Naive thymus-derived CD4-positive, alpha-beta T cell (primary cell): Measurements from ENCODE around the gene PAX7. TPM values are rescaled to one million over a fixed set of nuclear protein-coding genes. Genes with fewer than 3 reads are reported as not detected.

Source experiments
- ATAC-seq: fragments of 150-1000 bp; cut with Tn5 transposase; 2 replicates; pipeline ENCODE4 v1.10.0; 2021; ENCODE audit warnings: mild to moderate bottlenecking, moderate library complexity
- CTCF ChIA-PET: fragments of 350-600 bp; sonication (Branson Sonifier 250); formaldehyde crosslinking; loops from one replicate; lab custom pipeline; 2021; ENCODE audit warnings: antibody characterized with exemption; lab: Charles Lee
- POLR2A ChIA-PET: fragments of 350-600 bp; sonication (Branson Sonifier 250); formaldehyde crosslinking; loops from one replicate; lab custom pipeline; 2021; ENCODE audit warnings: antibody characterized with exemption, inconsistent platforms; lab: Charles Lee
- DNase-seq, 9 donors: peaks; one replicate each; pipeline versions ENCODE4 v3.0.0 to v3.0.0-alpha.2; 2020 to 2022; ENCODE audit warnings: mixed read lengths in 1 of 9
- H3K27ac ChIP-seq: one replicate; pipeline ENCODE4 v1.7.0; 2013; ENCODE audit warnings: mild to moderate bottlenecking, low read depth, low read length, moderate library complexity
- H3K27me3 ChIP-seq, 2 donors: one replicate each; pipeline ENCODE4 v1.7.0; 2013; ENCODE audit warnings: low read length in 2 of 2, mild to moderate bottlenecking in 2 of 2, moderate library complexity in 2 of 2; ENCODE audit not compliant: control insufficient read depth in 2 of 2, insufficient read depth in 2 of 2
- H3K36me3 ChIP-seq, 3 experiments: 1 replicate in 2 of 3; 2 replicates in 1 of 3; pipeline ENCODE4 v1.7.0; 2013; ENCODE audit warnings: low read length in 3 of 3, mild to moderate bottlenecking in 3 of 3, moderate library complexity in 1 of 3; ENCODE audit not compliant: insufficient read depth in 3 of 3, control insufficient read depth in 2 of 3
- H3K4me1 ChIP-seq, 2 donors: one replicate each; pipeline ENCODE4 v1.7.0; 2013; ENCODE audit warnings: low read length in 2 of 2, mild to moderate bottlenecking in 2 of 2, moderate library complexity in 1 of 2; ENCODE audit not compliant: control insufficient read depth in 2 of 2, insufficient read depth in 2 of 2
- H3K4me3 ChIP-seq: 2 replicates; pipeline ENCODE4 v1.7.0; 2013; ENCODE audit warnings: mild to moderate bottlenecking, low read length
- H3K9me3 ChIP-seq, 3 experiments: 1 replicate in 2 of 3; 2 replicates in 1 of 3; pipeline ENCODE4 v1.7.0; 2013; ENCODE audit warnings: low read length in 3 of 3; ENCODE audit not compliant: control insufficient read depth in 2 of 3
- H3K27ac Mint-ChIP-seq, 9 donors: one replicate each; pipeline ENCODE4 v1.8.0; 2020 to 2022; ENCODE audit warnings: mixed read lengths in 9 of 9, mild to moderate bottlenecking in 8 of 9, moderate library complexity in 5 of 9, inconsistent platforms in 2 of 9
- H3K27me3 Mint-ChIP-seq, 5 donors: one replicate each; pipeline ENCODE4 v1.8.0; 2021 to 2022; ENCODE audit warnings: mixed read lengths in 5 of 5, mild to moderate bottlenecking in 1 of 5
- H3K36me3 Mint-ChIP-seq, 5 donors: one replicate each; pipeline ENCODE4 v1.8.0; 2020 to 2022; ENCODE audit warnings: mixed read lengths in 5 of 5, mild to moderate bottlenecking in 3 of 5, inconsistent platforms in 1 of 5
- H3K4me1 Mint-ChIP-seq, 7 donors: one replicate each; pipeline ENCODE4 v1.8.0; 2020 to 2022; ENCODE audit warnings: mixed read lengths in 7 of 7, mild to moderate bottlenecking in 3 of 7, inconsistent platforms in 1 of 7
- H3K4me3 Mint-ChIP-seq, 10 donors: one replicate each; pipeline ENCODE4 v1.8.0; 2020 to 2022; ENCODE audit warnings: mild to moderate bottlenecking in 10 of 10, mixed read lengths in 10 of 10, moderate library complexity in 6 of 10, inconsistent platforms in 2 of 10
- H3K9me3 Mint-ChIP-seq, 11 donors: one replicate each; pipeline ENCODE4 v1.8.0; 2020 to 2022; ENCODE audit warnings: mixed read lengths in 11 of 11, mild to moderate bottlenecking in 4 of 11, inconsistent platforms in 1 of 11, moderate library complexity in 1 of 11
- intact Hi-C, 2 donors: fragments of 100-400 bp; cut with micrococcal nuclease; formaldehyde crosslinking; loops; one replicate each; pipeline ENCODE4 v1.15.1; 2023
- polyA plus RNA-seq, 2 donors: library from polyadenylated mRNA; unstranded; fragments of 300-500 nt; fragmentation: Illumina TruSeq; gene quantifications; one replicate each; pipeline ENCODE4 v1.2.3, GENCODE V29; 2021
- total RNA-seq, 6 experiments: library from RNA in 5 of 6; stranded (reverse) in 5 of 6; gene quantifications; 1 replicate in 5 of 6; 2 replicates in 1 of 6; pipeline ENCODE4 v1.2.3 and lab custom pipeline; 2021 to 2026

PAX7 gene
- total and polyA plus RNA-seq, 7 experiments from 2014 or later = not detected

GRCh38 chr1:18749569-18749968, 118.9 kb downstream of the PAX7 start:
- Mint-ChIP-seq H3K4me3 (no peak overlapping the region), H3K27ac (no peak overlapping the region), H3K36me3 (peaks cover 0 to 6% (median 0%) of the 10 kb centered on the region in 5 donors), H3K4me1 (no peaks in the 10 kb centered on the region), H3K9me3 (peaks cover 1 to 34% (median 7%) of the 10 kb centered on the region in 11 donors), H3K27me3 (peaks cover 0 to 61% (median 37%) of the 10 kb centered on the region in 5 donors)
- no peak overlapping the region for H3K4me3 ChIP-seq
- no peak for ATAC-seq
- CTCF ChIA-PET = no interaction called here
- no peak overlapping the region for H3K27ac ChIP-seq
- POLR2A ChIA-PET = no interaction called here
- no peaks in the 10 kb centered on the region for H3K9me3 ChIP-seq
- no peaks in the 10 kb centered on the region for H3K4me1 ChIP-seq
- H3K27me3 ChIP-seq = no peaks in the 10 kb centered on the region
- intact Hi-C loops = no loop called here
- no peaks in the 10 kb centered on the region for H3K36me3 ChIP-seq
- no peak for DNase-seq

- H3K4me1 ChIP-seq = no peaks in the 10 kb centered on the region
- ATAC-seq (no peak), DNase-seq (no peak)
- ChIA-PET CTCF (no interaction called here), POLR2A (no interaction called here)
- no peak overlapping the region for H3K27ac ChIP-seq
- intact Hi-C loops = no loop called here
- H3K36me3 ChIP-seq = no peaks in the 10 kb centered on the region
- H3K4me3 Mint-ChIP-seq = no peak overlapping the region
- no peaks in the 10 kb centered on the region for H3K4me1 Mint-ChIP-seq
- H3K9me3 ChIP-seq = no peaks in the 10 kb centered on the region
- peaks cover 1 to 41% (median 12%) of the 10 kb centered on the region in 11 donors for H3K9me3 Mint-ChIP-seq
- H3K27me3 Mint-ChIP-seq = peaks cover 4 to 68% (median 36%) of the 10 kb centered on the region in 5 donors
- no peak overlapping the region for H3K27ac Mint-ChIP-seq
- H3K36me3 Mint-ChIP-seq = peaks cover 0 to 9% (median 0%) of the 10 kb centered on the region in 5 donors
- no peaks in the 10 kb centered on the region for H3K27me3 ChIP-seq
- no peak overlapping the region for H3K4me3 ChIP-seq
Measured at GRCh38 chr1:18750600-18750999, 120.0 kb downstream of the PAX7 start.

GRCh38 chr1:18751425-18751824, 120.8 kb downstream of the PAX7 start:
- peaks cover 6 to 71% (median 34%) of the 10 kb centered on the region in 5 donors for H3K27me3 Mint-ChIP-seq

GRCh38 chr1:18752409-18752808, 121.8 kb downstream of the PAX7 start:
- intact Hi-C loops = no loop called here
- Histone ChIP-seq H3K4me3 (no peak overlapping the region), H3K27ac (no peak overlapping the region), H3K27me3 (peaks cover 0 to 2% of the 10 kb centered on the region in 2 donors), H3K9me3 (no peaks in the 10 kb centered on the region), H3K36me3 (no peaks in the 10 kb centered on the region), H3K4me1 (no peaks in the 10 kb centered on the region)
- DNase-seq (no peak), ATAC-seq (no peak)
- Mint-ChIP-seq H3K27me3 (peaks cover 7 to 72% (median 37%) of the 10 kb centered on the region in 5 donors), H3K4me1 (no peaks in the 10 kb centered on the region), H3K27ac (no peak overlapping the region), H3K9me3 (peaks cover 1 to 54% (median 15%) of the 10 kb centered on the region in 11 donors), H3K36me3 (peaks cover 0 to 10% (median 0%) of the 10 kb centered on the region in 5 donors), H3K4me3 (no peak overlapping the region)
- POLR2A ChIA-PET = no interaction called here
- CTCF ChIA-PET = no interaction called here

More at GRCh38 chr1:18751425-18751824, 120.8 kb downstream of the PAX7 start:
- DNase-seq (no peak), ATAC-seq (no peak)
- no peaks in the 10 kb centered on the region for H3K9me3 ChIP-seq
- no peak overlapping the region for H3K4me3 ChIP-seq
- intact Hi-C loops = no loop called here
- H3K36me3 ChIP-seq = no peaks in the 10 kb centered on the region
- Mint-ChIP-seq H3K4me3 (no peak overlapping the region), H3K27ac (no peak overlapping the region), H3K4me1 (no peaks in the 10 kb centered on the region), H3K9me3 (peaks cover 1 to 49% (median 15%) of the 10 kb centered on the region in 11 donors), H3K36me3 (peaks cover 0 to 10% (median 0%) of the 10 kb centered on the region in 5 donors)
- H3K27ac ChIP-seq = no peak overlapping the region
- no peaks in the 10 kb centered on the region for H3K4me1 ChIP-seq
- ChIA-PET POLR2A (no interaction called here), CTCF (no interaction called here)
- no peaks in the 10 kb centered on the region for H3K27me3 ChIP-seq

GRCh38 chr1:18760156-18760555, 129.5 kb downstream of the PAX7 start:
- no peak overlapping the region for H3K27ac Mint-ChIP-seq
- Histone ChIP-seq H3K27me3 (peaks cover 0 to 3% of the 10 kb centered on the region in 2 donors), H3K27ac (no peak overlapping the region), H3K4me3 (no peak overlapping the region), H3K36me3 (no peaks in the 10 kb centered on the region), H3K9me3 (peaks cover 0 to 5% (median 0%) of the 10 kb centered on the region in 3 experiments), H3K4me1 (no peaks in the 10 kb centered on the region)
- peaks cover 0 to 7% (median 0%) of the 10 kb centered on the region in 5 donors for H3K36me3 Mint-ChIP-seq
- CTCF ChIA-PET = no interaction called here
- H3K27me3 Mint-ChIP-seq = peaks cover 10 to 60% (median 32%) of the 10 kb centered on the region in 5 donors
- peaks cover 0 to 34% (median 13%) of the 10 kb centered on the region in 11 donors for H3K9me3 Mint-ChIP-seq
- intact Hi-C loops = no loop called here
- H3K4me3 Mint-ChIP-seq = no peak overlapping the region
- POLR2A ChIA-PET = no interaction called here
- DNase-seq (no peak), ATAC-seq (no peak)
- H3K4me1 Mint-ChIP-seq = peaks cover 0 to 2% (median 0%) of the 10 kb centered on the region in 7 donors

- POLR2A ChIA-PET = no interaction called here
- intact Hi-C loops = no loop called here
- DNase-seq = no peak
Measured at GRCh38 chr1:18761948-18762840, 131.5 kb downstream of the PAX7 start.

More at GRCh38 chr1:18761948-18762840, 131.5 kb downstream of the PAX7 start:
- Mint-ChIP-seq H3K27ac (no peak overlapping the region), H3K36me3 (no peaks in the 10 kb centered on the region), H3K9me3 (peaks cover 0 to 19% (median 6%) of the 10 kb centered on the region in 11 donors), H3K4me3 (no peak overlapping the region), H3K4me1 (peaks cover 0 to 2% (median 0%) of the 10 kb centered on the region in 7 donors), H3K27me3 (peaks cover 13 to 55% (median 36%) of the 10 kb centered on the region in 5 donors)
- Histone ChIP-seq H3K36me3 (no peaks in the 10 kb centered on the region), H3K4me3 (no peak overlapping the region), H3K27ac (no peak overlapping the region), H3K4me1 (no peaks in the 10 kb centered on the region), H3K27me3 (peaks cover 0 to 3% of the 10 kb centered on the region in 2 donors), H3K9me3 (peaks cover 0 to 5% (median 0%) of the 10 kb centered on the region in 3 experiments)
- no peak for ATAC-seq
- CTCF ChIA-PET = no interaction called here
